ENCODE data around the gene ARRB1. TPM values are rescaled to one million over a fixed set of nuclear protein-coding genes. Genes with fewer than 3 reads are reported as not detected.
A peak's percentile ranks its signal among the peaks of the same experiment; 100 is the strongest.

Gene ARRB1
- total RNA-seq = 100 to 1,000 TPM in 3 of 7 donors, 10 to 100 TPM in 4; 77.7 to 139 (median 84.8) TPM
- 10 to 100 TPM; 11.6 to 49.3 (median 13.1) TPM for polyA plus RNA-seq
- long read RNA-seq, donor 1, transcript ARRB1-201 (15 exons, 1,895 nt) = major isoform, 6 of 2,476 reads
- long read RNA-seq, donor 1, partial matches to known transcripts = 2,295 of 2,476 reads
- long read RNA-seq, donor 1, other reads (novel, unspliced or antisense) = 171 of 2,476 reads
- long read RNA-seq, donor 2, transcript ARRB1-201 (15 exons, 1,895 nt) = major isoform, 15 of 16 reads
- long read RNA-seq, donor 2, partial matches to known transcripts = 0 of 16 reads
- long read RNA-seq, donor 2, other reads (novel, unspliced or antisense) = 0 of 16 reads

GRCh38 chr11:75351541-75351790 lies at the start of gene ARRB1:
Gene ARRB1, minus strand, starts transcription at chr11:75351661. Its CDS starts 54 bp downstream, at chr11:75351607.
- intact Hi-C loops (cut with DNase I; ENCODE audit: low total_unique reads) = no loop called here
- Histone ChIP-seq H3K9me3 (no peaks in the 10 kb centered on the region), H3K4me1 (peaks cover 39 to 84% (median 67%) of the 10 kb centered on the region in 6 donors), H3K27ac (peak within 1 kb of the TSS; percentile 81 to 96 (median 93)), H3K36me3 (no peaks in the 10 kb centered on the region), H3K4me3 (peak within 1 kb of the TSS; percentile 54 to 86 (median 68)), H3K27me3 (replicated peaks in 1 of 7) (no peaks in the 10 kb centered on the region)
- TF ChIP-seq POLR2AphosphoS5 (IDR thresholded peaks at IDR 0.05) (peak in 1 of 3 donors; percentile 66), POLR2A (IDR thresholded peaks at IDR 0.05) (no peak), CTCF (IDR thresholded peaks at IDR 0.05 in 8 of 11, conservative IDR thresholded peaks at IDR 0.05 in 3 of 11) (no peak)
- 0 to 1% (median 1%) methylated on average over 19 to 38 of the region's 38 CpGs; no CpG with 5 or more reads in 1 of the 5 donors for WGBS, 5 donors
- DNase-seq = peak; percentile 89

- TF ChIP-seq CTCF (IDR thresholded peaks at IDR 0.05 in 8 of 11, conservative IDR thresholded peaks at IDR 0.05 in 3 of 11) (no peak), POLR2AphosphoS5 (IDR thresholded peaks at IDR 0.05) (no peak), POLR2A (IDR thresholded peaks at IDR 0.05) (no peak)
- Histone ChIP-seq H3K9me3 (no peaks in the 10 kb centered on the region), H3K27ac (peak overlapping the region; percentile 89 to 97 (median 95)), H3K27me3 (replicated peaks in 1 of 7) (no peaks in the 10 kb centered on the region), H3K36me3 (peaks cover 1 to 48% (median 47%) of the 10 kb centered on the region in 6 donors), H3K4me1 (peaks cover 25 to 75% (median 57%) of the 10 kb centered on the region in 6 donors), H3K4me3 (peak overlapping the region; percentile 59 to 95 (median 72))
- no peak for DNase-seq
- whole genome bisulfite sequencing, 5 donors = 5 to 9% (median 7%) methylated on average over 11 of the region's 11 CpGs
- intact Hi-C loops (cut with DNase I; ENCODE audit: low total_unique reads) = no loop called here
Measured at GRCh38 chr11:75400146-75400865, 48.8 kb upstream of the ARRB1 start.

- intact Hi-C loops (cut with DNase I; ENCODE audit: low total_unique reads) = no loop called here
- TF ChIP-seq CTCF (IDR thresholded peaks at IDR 0.05 in 8 of 11, conservative IDR thresholded peaks at IDR 0.05 in 3 of 11) = peak in 5 of 11 experiments; percentile 8 to 28 (median 20)
- TF ChIP-seq POLR2A (IDR thresholded peaks at IDR 0.05) = peak; percentile 29 to 83 (median 55)
- TF ChIP-seq POLR2AphosphoS5 (IDR thresholded peaks at IDR 0.05) = peak; percentile 99 to 100 (median 100)
- WGBS, 5 donors = 0 to 1% (median 0%) methylated on average over 31 to 55 of the region's 55 CpGs
- Histone ChIP-seq H3K4me1 (peaks cover 22 to 74% (median 54%) of the 10 kb centered on the region in 6 donors), H3K27ac (peak within 1 kb of the TSS; percentile 89 to 97 (median 95)), H3K36me3 (peaks cover 0 to 40% (median 39%) of the 10 kb centered on the region in 6 donors), H3K27me3 (replicated peaks in 1 of 7) (no peaks in the 10 kb centered on the region), H3K4me3 (peak within 1 kb of the TSS; percentile 59 to 95 (median 72)), H3K9me3 (no peaks in the 10 kb centered on the region)
- DNase-seq = peak; percentile 97
Measured at GRCh38 chr11:75399344-75400145, 48.1 kb upstream of the ARRB1 start, which contains the start of gene RPS3. Gene RPS3, plus strand, starts transcription at chr11:75399518. Its CDS starts 30 bp downstream, at chr11:75399548.

Data from spleen (tissue), 13 donors.